ENCODE data around the gene FAIM. TPM values are rescaled to one million over a fixed set of nuclear protein-coding genes. Genes with fewer than 3 reads are reported as not detected.

Gene FAIM
- total RNA-seq, 3 donors from 2014 or later: 10.8 to 31.6 (median 14.9) TPM

DNA sequence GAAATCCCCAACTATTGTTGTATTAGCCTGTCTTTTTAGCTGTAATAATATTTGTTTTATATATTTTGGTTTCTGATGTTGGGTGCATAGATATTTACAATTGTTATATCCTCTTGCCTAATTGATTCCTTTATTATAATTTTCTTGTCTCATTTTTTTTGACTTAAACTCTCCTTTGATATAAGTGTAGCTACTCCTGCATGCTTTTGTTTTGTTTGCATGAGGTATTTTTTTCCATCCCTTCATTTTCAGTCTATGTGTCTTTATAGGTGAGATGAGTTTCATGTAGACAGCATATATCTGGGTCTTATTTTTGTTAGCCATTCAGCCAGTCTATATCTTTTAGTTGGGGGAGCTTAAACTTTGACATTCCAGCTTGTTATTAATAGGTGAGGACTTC, 37.4 kb downstream of the FAIM start:
- intact Hi-C loops (cut with DNase I; ENCODE audit: low total_unique reads): no loop called here
- Histone ChIP-seq H3K9me3 (peaks cover 29 to 54% of the 10 kb centered on the region in 2 donors), H3K4me1 (no peaks in the 10 kb centered on the region), H3K27ac (no peak overlapping the region), H3K27me3 (no peaks in the 10 kb centered on the region), H3K36me3 (peaks cover 10% of the 10 kb centered on the region), H3K4me3 (no peak overlapping the region)
- no peak for DNase-seq (ENCODE audit: low spot score in 2 of 2)
- TF ChIP-seq POLR2A (IDR thresholded peaks at IDR 0.05): no peak
- TF ChIP-seq POLR2AphosphoS5 (IDR thresholded peaks at IDR 0.05): no peak
- TF ChIP-seq, protein P1, sequence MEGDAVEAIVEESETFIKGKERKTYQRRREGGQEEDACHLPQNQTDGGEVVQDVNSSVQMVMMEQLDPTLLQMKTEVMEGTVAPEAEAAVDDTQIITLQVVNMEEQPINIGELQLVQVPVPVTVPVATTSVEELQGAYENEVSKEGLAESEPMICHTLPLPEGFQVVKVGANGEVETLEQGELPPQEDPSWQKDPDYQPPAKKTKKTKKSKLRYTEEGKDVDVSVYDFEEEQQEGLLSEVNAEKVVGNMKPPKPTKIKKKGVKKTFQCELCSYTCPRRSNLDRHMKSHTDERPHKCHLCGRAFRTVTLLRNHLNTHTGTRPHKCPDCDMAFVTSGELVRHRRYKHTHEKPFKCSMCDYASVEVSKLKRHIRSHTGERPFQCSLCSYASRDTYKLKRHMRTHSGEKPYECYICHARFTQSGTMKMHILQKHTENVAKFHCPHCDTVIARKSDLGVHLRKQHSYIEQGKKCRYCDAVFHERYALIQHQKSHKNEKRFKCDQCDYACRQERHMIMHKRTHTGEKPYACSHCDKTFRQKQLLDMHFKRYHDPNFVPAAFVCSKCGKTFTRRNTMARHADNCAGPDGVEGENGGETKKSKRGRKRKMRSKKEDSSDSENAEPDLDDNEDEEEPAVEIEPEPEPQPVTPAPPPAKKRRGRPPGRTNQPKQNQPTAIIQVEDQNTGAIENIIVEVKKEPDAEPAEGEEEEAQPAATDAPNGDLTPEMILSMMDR (IDR thresholded peaks at IDR 0.05): no peak

DNA sequence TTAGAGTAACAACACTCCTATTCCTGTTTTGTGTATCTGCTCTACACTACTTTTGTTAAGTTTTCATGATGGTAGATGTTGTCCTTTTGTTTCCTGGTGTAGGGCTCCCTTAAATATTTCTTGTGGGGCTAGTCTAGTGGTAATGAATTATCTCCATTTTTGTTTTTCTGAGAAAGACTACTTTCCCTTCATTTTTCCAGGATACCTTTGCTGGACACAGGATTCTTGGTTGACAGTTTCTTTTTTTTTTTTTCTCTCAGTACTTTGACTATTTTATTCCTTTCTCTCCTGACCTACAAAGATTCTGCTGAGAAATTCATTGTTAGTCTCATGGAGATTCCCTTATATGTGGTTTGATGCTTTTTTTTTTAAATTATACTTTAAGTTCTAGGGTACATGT, 37.9 kb downstream of the FAIM start:
- Histone ChIP-seq H3K4me1 (no peaks in the 10 kb centered on the region), H3K9me3 (peaks cover 29 to 54% of the 10 kb centered on the region in 2 donors), H3K27me3 (no peaks in the 10 kb centered on the region), H3K27ac (no peak overlapping the region), H3K4me3 (no peak overlapping the region), H3K36me3 (peaks cover 10% of the 10 kb centered on the region)
- intact Hi-C loops (cut with DNase I; ENCODE audit: low total_unique reads): no loop called here
- DNase-seq (ENCODE audit: low spot score in 2 of 2): no peak
- TF ChIP-seq POLR2A (IDR thresholded peaks at IDR 0.05) (no peak), POLR2AphosphoS5 (IDR thresholded peaks at IDR 0.05) (no peak)
- TF ChIP-seq, protein P1 (IDR thresholded peaks at IDR 0.05): no peak

DNA sequence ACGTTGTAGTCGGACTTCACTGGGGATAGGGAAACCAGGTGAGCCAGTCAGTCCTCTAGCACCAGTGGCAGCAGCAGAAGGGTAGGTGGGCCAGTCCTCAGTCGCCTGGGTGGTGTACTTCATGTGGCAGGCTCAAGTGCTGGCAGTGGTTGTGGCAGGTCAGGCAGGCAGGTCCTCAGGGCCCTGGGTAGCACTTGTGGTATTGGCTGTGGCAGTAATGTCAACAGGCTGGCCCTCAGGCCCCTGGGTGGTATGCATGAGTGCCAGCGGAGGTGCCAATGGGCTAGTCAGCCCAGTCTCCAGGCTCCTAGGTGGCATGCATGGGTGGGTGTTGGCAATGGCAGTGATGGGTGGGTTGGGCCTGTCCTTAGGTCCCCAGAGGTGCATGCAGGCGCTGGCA, 40.6 kb downstream of the FAIM start:
- intact Hi-C loops (cut with DNase I; ENCODE audit: low total_unique reads): no loop called here

DNA sequence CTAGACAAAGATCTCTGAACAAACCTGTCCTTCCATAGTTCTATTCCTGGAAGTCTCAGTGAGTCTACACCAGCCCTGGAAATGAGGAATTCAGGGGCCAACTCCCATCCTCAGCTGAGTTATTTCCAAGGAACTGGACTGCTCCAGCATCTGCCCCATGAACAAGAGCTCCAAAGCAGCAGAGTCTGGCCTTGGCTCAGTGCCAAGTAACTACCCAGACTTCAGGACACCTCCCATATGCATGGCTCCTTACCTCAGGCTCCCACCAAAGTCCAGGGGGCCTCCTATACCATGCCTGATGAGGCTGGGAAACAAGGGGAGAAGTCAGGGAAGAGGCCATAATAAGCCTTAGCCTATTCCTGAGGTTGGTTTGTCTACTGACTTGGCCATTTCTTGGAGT, 45.0 kb downstream of the FAIM start:
- no peak overlapping the region for H3K4me3 ChIP-seq
- H3K27me3 ChIP-seq: no peaks in the 10 kb centered on the region
- peaks cover 10% of the 10 kb centered on the region for H3K36me3 ChIP-seq
- H3K9me3 ChIP-seq: peaks cover 0 to 7% of the 10 kb centered on the region in 2 donors
- no peak overlapping the region for H3K27ac ChIP-seq
- H3K4me1 ChIP-seq: no peaks in the 10 kb centered on the region
- TF ChIP-seq, protein P1 (IDR thresholded peaks at IDR 0.05): no peak
- DNase-seq (ENCODE audit: low spot score in 2 of 2): no peak
- intact Hi-C loops (cut with DNase I; ENCODE audit: low total_unique reads): no loop called here

More for the DNA sequence above, 40.6 kb downstream of the FAIM start:
- no peak for TF ChIP-seq POLR2A (IDR thresholded peaks at IDR 0.05)
- TF ChIP-seq, protein P1 (IDR thresholded peaks at IDR 0.05): no peak
- TF ChIP-seq POLR2AphosphoS5 (IDR thresholded peaks at IDR 0.05): no peak
- Histone ChIP-seq H3K36me3 (peaks cover 10% of the 10 kb centered on the region), H3K27ac (no peak overlapping the region), H3K9me3 (peaks cover 17 to 33% of the 10 kb centered on the region in 2 donors), H3K4me3 (no peak overlapping the region), H3K27me3 (no peaks in the 10 kb centered on the region), H3K4me1 (no peaks in the 10 kb centered on the region)
- no peak for DNase-seq (ENCODE audit: low spot score in 2 of 2)

DNA sequence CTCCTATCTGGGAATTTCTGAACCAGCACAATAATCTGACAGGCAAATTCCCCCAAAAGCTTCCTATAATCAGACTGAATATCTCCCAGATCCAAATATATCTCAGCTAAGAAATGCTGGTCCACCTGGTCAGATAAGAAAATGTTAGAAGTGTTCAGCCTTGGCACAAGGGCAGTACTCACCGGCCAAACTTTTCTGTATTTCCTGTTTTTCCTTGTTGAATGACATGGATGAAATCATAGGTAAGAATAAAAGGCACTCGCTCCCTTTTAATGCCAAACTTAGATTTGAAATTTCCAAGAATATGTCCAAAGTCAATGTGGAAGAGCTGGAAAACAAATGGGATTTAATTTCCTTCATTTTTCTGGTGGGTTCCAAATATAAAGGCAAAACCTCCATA, 48.9 kb downstream of the FAIM start:
- no peaks in the 10 kb centered on the region for H3K9me3 ChIP-seq
- intact Hi-C loops (cut with DNase I; ENCODE audit: low total_unique reads): no loop called here
- no peaks in the 10 kb centered on the region for H3K4me1 ChIP-seq
- no peaks in the 10 kb centered on the region for H3K36me3 ChIP-seq
- no peaks in the 10 kb centered on the region for H3K27me3 ChIP-seq
- no peak for DNase-seq (ENCODE audit: low spot score in 2 of 2)
- no peak overlapping the region for H3K4me3 ChIP-seq
- H3K27ac ChIP-seq: no peak overlapping the region
- TF ChIP-seq, protein P1 (IDR thresholded peaks at IDR 0.05): no peak
- no peak for TF ChIP-seq POLR2A (IDR thresholded peaks at IDR 0.05)
